Lower lobe of right lung (tissue), 2 donors: Measurements from ENCODE around the gene KAT2B. TPM values are rescaled to one million over a fixed set of nuclear protein-coding genes. Genes with fewer than 3 reads are reported as not detected.

Experiments
- ATAC-seq, 2 donors: fragments of 200-7000 bp; cut with Tn5 transposase; one replicate each; pipeline ENCODE4 v1.9.1; 2020 to 2022; ENCODE audit warnings: mild to moderate bottlenecking in 2 of 2, moderate library complexity in 2 of 2
- DNase-seq: peaks from one replicate; pipeline ENCODE4 v3.0.0-alpha.2; 2020
- H3K27ac ChIP-seq: fragments of 200-600 bp; one replicate; pipeline ENCODE4 v1.8.0; 2022
- H3K27me3 ChIP-seq: fragments of 200-600 bp; one replicate; pipeline ENCODE4 v1.8.0; 2022; ENCODE audit warnings: low read depth
- H3K36me3 ChIP-seq: fragments of 200-600 bp; one replicate; pipeline ENCODE4 v1.8.0; 2022; ENCODE audit warnings: mild to moderate bottlenecking
- H3K4me1 ChIP-seq: fragments of 200-600 bp; one replicate; pipeline ENCODE4 v1.8.0; 2022
- H3K4me3 ChIP-seq: fragments of 200-600 bp; one replicate; pipeline ENCODE4 v1.8.0; 2022; ENCODE audit warnings: mild to moderate bottlenecking
- H3K9me3 ChIP-seq: fragments of 200-600 bp; one replicate; pipeline ENCODE4 v1.8.0; 2022
- CTCF ChIP-seq: fragments of 200-600 bp; IDR thresholded peaks from one replicate; pipeline ENCODE4 v1.8.0; 2022; ENCODE audit warnings: antibody characterized with exemption, mild to moderate bottlenecking
- intact Hi-C: fragments of 100-400 bp; cut with DNase I; formaldehyde crosslinking; loops from one replicate; pipeline ENCODE4 v1.11.0; 2022
- total RNA-seq: library from RNA; stranded (reverse); fragmentation: NEBNext Ultra II Directional; extraction: Animal tissue kit (Norgen Biotek cat#: 25700); gene quantifications from one replicate; pipeline ENCODE4 v1.2.1, GENCODE V29; 2021
- donor health status: DM: no; HTN: yes; CAD: no; lungs with severe emphysema.

KAT2B gene
- total RNA-seq, 1 donor from 2014 or later = 41.4 TPM

- ATAC-seq = peak; percentile 62 to 65
- no peaks in the 10 kb centered on the region for H3K9me3 ChIP-seq
- no peak for TF ChIP-seq CTCF
- intact Hi-C loops = no loop called here
- no peaks in the 10 kb centered on the region for H3K36me3 ChIP-seq
- no peaks in the 10 kb centered on the region for H3K27me3 ChIP-seq
- H3K4me1 ChIP-seq = peaks cover 55% of the 10 kb centered on the region
- H3K4me3 ChIP-seq = no peak overlapping the region
- DNase-seq = no peak
- peak overlapping the region; percentile 51 for H3K27ac ChIP-seq
These were observed 16.7 kb downstream of the KAT2B start for GRCh38 chr3:20056725-20057611.

GRCh38 chr3:20057612-20058180 is 17.4 kb downstream of the KAT2B start:
- ATAC-seq (peak in 1 of 2 donors; percentile 23), DNase-seq (no peak)
- Histone ChIP-seq H3K36me3 (no peaks in the 10 kb centered on the region), H3K27ac (peak overlapping the region; percentile 51), H3K4me3 (no peak overlapping the region), H3K9me3 (no peaks in the 10 kb centered on the region), H3K4me1 (peaks cover 55% of the 10 kb centered on the region), H3K27me3 (no peaks in the 10 kb centered on the region)
- TF ChIP-seq CTCF = no peak
- intact Hi-C loops = no loop called here

- intact Hi-C loops = no loop called here
- no peak for ATAC-seq
- Histone ChIP-seq H3K27me3 (no peaks in the 10 kb centered on the region), H3K4me1 (peaks cover 44% of the 10 kb centered on the region), H3K4me3 (no peak overlapping the region), H3K9me3 (no peaks in the 10 kb centered on the region), H3K36me3 (no peaks in the 10 kb centered on the region), H3K27ac (no peak overlapping the region)
- no peak for TF ChIP-seq CTCF
- DNase-seq = no peak
These were observed 19.7 kb downstream of the KAT2B start for GRCh38 chr3:20059929-20060328.

GRCh38 chr3:20060974-20061685 is 20.9 kb downstream of the KAT2B start:
- no peak for DNase-seq
- peak; percentile 61 to 74 for ATAC-seq
- peak overlapping the region; percentile 50 for H3K27ac ChIP-seq
- no peaks in the 10 kb centered on the region for H3K27me3 ChIP-seq
- TF ChIP-seq CTCF = no peak
- no peaks in the 10 kb centered on the region for H3K9me3 ChIP-seq
- H3K36me3 ChIP-seq = no peaks in the 10 kb centered on the region
- intact Hi-C loops = no loop called here
- H3K4me3 ChIP-seq = peak overlapping the region; percentile 31
- peaks cover 32% of the 10 kb centered on the region for H3K4me1 ChIP-seq

- no peak for DNase-seq
- peaks cover 21% of the 10 kb centered on the region for H3K4me1 ChIP-seq
- H3K4me3 ChIP-seq = no peak overlapping the region
- no peak overlapping the region for H3K27ac ChIP-seq
- H3K36me3 ChIP-seq = no peaks in the 10 kb centered on the region
- H3K27me3 ChIP-seq = no peaks in the 10 kb centered on the region
- no peaks in the 10 kb centered on the region for H3K9me3 ChIP-seq
- TF ChIP-seq CTCF = no peak
- intact Hi-C loops = no loop called here
- ATAC-seq = no peak
These were observed 22.8 kb downstream of the KAT2B start for GRCh38 chr3:20062996-20063395.
